K562 (cell line): ENCODE results near the gene KRTAP10-8. TPM values are rescaled to one million over a fixed set of nuclear protein-coding genes. Genes with fewer than 3 reads are reported as not detected.
A peak's percentile ranks its signal among the peaks of the same experiment; 100 is the strongest.
"Not testable (repeated sequence)": the region's sequence is repeated elsewhere in the genome, so short reads cannot be mapped to it uniquely, and the experiment has no call there.

Source experiments
- ATAC-seq: fragments of 200-7000 bp; cut with Tn5 transposase; 3 replicates; pipeline ENCODE4 v1.9.1; 2020; ENCODE audit warnings: moderate library complexity
- BruUV-seq: library from RNA; stranded (reverse); fragments of 400-500 nt; replicated peaks from 2 replicates; lab custom pipeline; 2021; lab: Mats Ljungman, UMichigan
- CTCF ChIA-PET: fragments of 300-600 bp; formaldehyde crosslinking; extraction: SDS; loops from one replicate; lab custom pipeline; 2021; ENCODE audit warnings: low intra/inter-chr PET ratio; lab: Yijun Ruan, JAX
- POLR2A ChIA-PET: fragments of 300-600, 350-650 bp; sonication (Branson Sonifier 250); formaldehyde crosslinking; extraction: SDS; loops from one replicate; lab custom pipeline; 2021; ENCODE audit warnings: antibody characterized with exemption, inconsistent platforms; lab: Yijun Ruan, JAX
- DNase-seq, 4 experiments: peaks; one replicate each; pipeline versions ENCODE4 v3.0.0 to v3.0.0-alpha.2; 2011 to 2018; ENCODE audit warnings: low spot score in 3 of 4, mixed read lengths in 3 of 4; ENCODE audit errors: extremely low read depth in 1 of 4
- FAIRE-seq: peaks from 2 replicates; lab custom pipeline; 2011; peaks lifted over from hg19 to GRCh38; lab: Jason Lieb, UNC
- H2AFZ ChIP-seq: 2 replicates; pipeline ENCODE4 v1.6.0; 2011; ENCODE audit warnings: low read depth, low read length, control low read depth, inconsistent platforms
- H3K27ac ChIP-seq: fragments of 200-600 bp; 3 replicates; pipeline ENCODE4 v1.8.0; 2011; ENCODE audit warnings: low read depth, mild to moderate bottlenecking, control low read depth, inconsistent platforms, low read length, moderate library complexity, mixed read lengths; ENCODE audit errors: extremely low read depth
- H3K27me3 ChIP-seq, 2 experiments: fragments of 300-600 bp in 1 of 2; 2 replicates in 1 of 2; 3 replicates in 1 of 2; pipeline versions ENCODE4 v1.6.0 to v1.8.0; 2011; ENCODE audit warnings: inconsistent platforms in 2 of 2, low read length in 2 of 2, mild to moderate bottlenecking in 1 of 2, mixed read lengths in 1 of 2, moderate library complexity in 1 of 2; ENCODE audit not compliant: control insufficient read depth in 2 of 2, insufficient read depth in 2 of 2
- H3K36me3 ChIP-seq: fragments of 300-600 bp; 3 replicates; pipeline ENCODE4 v1.8.0; 2011; ENCODE audit warnings: mild to moderate bottlenecking, low read length, inconsistent platforms; ENCODE audit not compliant: control insufficient read depth, insufficient read depth
- H3K4me1 ChIP-seq, 2 experiments: fragments of 200-600 bp in 1 of 2; replicated peaks in 1 of 2; 2 replicates in 1 of 2; 3 replicates in 1 of 2; pipeline versions ENCODE4 v1.5.1 to v1.8.0; 2011; ENCODE audit warnings: inconsistent platforms in 2 of 2, low read length in 2 of 2, mild to moderate bottlenecking in 1 of 2, mixed read lengths in 1 of 2, moderate library complexity in 1 of 2; ENCODE audit not compliant: control insufficient read depth in 2 of 2, insufficient read depth in 2 of 2
- H3K4me2 ChIP-seq: 2 replicates; pipeline ENCODE4 v1.6.1; 2011; ENCODE audit warnings: low read length, control low read depth, inconsistent platforms, mixed read lengths; ENCODE audit not compliant: insufficient read depth
- H3K4me3 ChIP-seq: fragments of 200-600 bp; sonication (generic), shearing (Covaris generic); 2 replicates; pipeline ENCODE4 v1.5.1; 2016; ENCODE audit warnings: control low read depth, inconsistent platforms
- H3K79me2 ChIP-seq: fragments of 200-600 bp; 3 replicates; pipeline ENCODE4 v1.8.0; 2011; ENCODE audit warnings: low read length, inconsistent platforms; ENCODE audit not compliant: control insufficient read depth, insufficient read depth
- H3K9ac ChIP-seq, 2 experiments: 2 replicates each; pipeline versions ENCODE4 v1.6.0 to v1.6.1; 2011; ENCODE audit warnings: low read depth in 2 of 2, low read length in 2 of 2, control low read depth in 1 of 2, inconsistent platforms in 1 of 2, mild to moderate bottlenecking in 1 of 2, mixed read lengths in 1 of 2; ENCODE audit not compliant: insufficient read depth in 1 of 2
- H3K9me1 ChIP-seq: one replicate; pipeline ENCODE4 v1.6.0; 2011; ENCODE audit warnings: inconsistent platforms, mild to moderate bottlenecking, low read length, moderate library complexity; ENCODE audit not compliant: control insufficient read depth, insufficient read depth
- H3K9me3 ChIP-seq: replicated peaks from 2 replicates; pipeline ENCODE4 v1.5.1; 2011; ENCODE audit warnings: low read depth, low read length, inconsistent platforms; ENCODE audit not compliant: control insufficient read depth, insufficient read depth
- H4K20me1 ChIP-seq: replicated peaks from 2 replicates; pipeline ENCODE4 v1.6.1; 2011; ENCODE audit warnings: low read length, inconsistent platforms, mixed read lengths; ENCODE audit not compliant: control insufficient read depth, insufficient read depth
- ZKSCAN1 ChIP-seq: fragments of 150-350 bp; IDR thresholded peaks from 2 replicates; pipeline ENCODE4 v1.6.1; 2016; ENCODE audit warnings: low read depth, low read length
- WGBS: fragments of 100-300 bp; shearing (Covaris generic); methylation state at CpG from one replicate; pipeline ENCODE4 v1.1.6; 2016; ENCODE audit warnings: low coverage, mixed read lengths; ENCODE audit not compliant: insufficient coverage; ENCODE audit errors: missing lambda C conversion rate; 5-methylcytosine and 5-hydroxymethylcytosine counted together
- in situ Hi-C: fragments of 300-500 bp; cut with MboI; formaldehyde crosslinking; loops from 4 replicates; pipeline ENCODE4 v1.15.0; 2018; ENCODE audit warnings: inconsistent platforms, mixed read lengths
- intact Hi-C: fragments of 100-400 bp; cut with micrococcal nuclease; formaldehyde crosslinking; loops from 2 replicates; pipeline ENCODE4 v1.14.2; 2022
- polyA plus RNA-seq, 8 experiments: library from polyadenylated mRNA; depleted of rRNA in 4 of 8; stranded (reverse) in 5 of 8; unstranded in 3 of 8; fragments of >200 nt; fragmentation: Nextera tagmentation in 2 of 8; fragmentation: Illumina TruSeq in 1 of 8; extraction: Ambion mirVana in 2 of 8; extraction: Trizol in 1 of 8; gene quantifications; 2 replicates each; pipeline versions ENCODE4 v1.2.1 to v1.2.3, GENCODE V29; 2011 to 2014; ENCODE audit warnings: inconsistent platforms in 1 of 8, missing spikeins in 1 of 8
- total RNA-seq, 7 experiments: library from RNA; depleted of rRNA in 6 of 7; stranded (reverse); fragments of >200 nt in 6 of 7; fragmentation: Illumina TruSeq in 2 of 7; extraction: Trizol in 2 of 7; gene quantifications; 2 replicates each; pipeline versions ENCODE4 v1.2.1 to v1.2.3, GENCODE V29; 2011 to 2021; ENCODE audit warnings: low replicate concordance in 1 of 7

Gene KRTAP10-8
- total and polyA plus RNA-seq, 9 of the 15 experiments (the other 6 are each of a cell fraction or from before 2014, with no cell fraction given) = not detected

DNA sequence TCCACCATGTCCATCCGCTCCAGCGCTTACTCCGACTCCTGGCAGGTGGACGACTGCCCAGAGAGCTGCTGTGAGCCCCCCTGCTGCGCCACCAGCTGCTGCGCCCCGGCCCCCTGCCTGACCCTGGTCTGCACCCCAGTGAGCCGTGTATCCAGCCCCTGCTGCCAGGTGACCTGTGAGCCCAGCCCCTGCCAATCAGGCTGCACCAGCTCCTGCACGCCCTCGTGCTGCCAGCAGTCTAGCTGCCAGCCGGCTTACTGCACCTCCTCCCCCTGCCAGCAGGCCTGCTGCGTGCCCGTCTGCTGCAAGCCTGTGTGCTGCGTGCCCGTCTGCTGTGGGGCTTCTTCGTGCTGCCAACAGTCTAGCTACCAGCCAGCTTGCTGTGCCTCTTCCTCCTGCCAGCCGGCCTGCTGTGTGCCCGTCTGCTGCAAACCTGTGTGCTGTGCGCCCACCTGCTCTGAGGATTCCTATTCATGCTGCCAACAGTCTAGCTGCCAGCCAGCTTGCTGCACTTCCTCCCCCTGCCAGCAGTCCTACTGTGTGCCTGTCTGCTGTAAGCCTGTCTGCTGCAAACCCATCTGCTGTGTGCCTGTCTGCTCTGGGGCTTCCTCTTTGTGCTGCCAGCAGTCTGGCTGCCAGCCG, 15.4 kb downstream of the KRTAP10-8 start:
- H4K20me1 ChIP-seq, H3K79me2 ChIP-seq, H3K9me1 ChIP-seq, CTCF ChIA-PET, H3K4me2 ChIP-seq, ATAC-seq, in situ Hi-C loops, H3K36me3 ChIP-seq, H3K9me3 ChIP-seq, BruUV-seq, POLR2A ChIA-PET, H3K9ac ChIP-seq, H3K4me3 ChIP-seq, DNase-seq, H3K27ac ChIP-seq, H3K4me1 ChIP-seq, intact Hi-C loops, H2AFZ ChIP-seq, H3K27me3 ChIP-seq, FAIRE-seq: not testable (repeated sequence)
- 0 out of 2 replicates have a peak, but pooled peaks have one; percentile 35 for TF ChIP-seq ZKSCAN1
- 3% methylated on average over 20 of the region's 20 CpGs for WGBS

DNA sequence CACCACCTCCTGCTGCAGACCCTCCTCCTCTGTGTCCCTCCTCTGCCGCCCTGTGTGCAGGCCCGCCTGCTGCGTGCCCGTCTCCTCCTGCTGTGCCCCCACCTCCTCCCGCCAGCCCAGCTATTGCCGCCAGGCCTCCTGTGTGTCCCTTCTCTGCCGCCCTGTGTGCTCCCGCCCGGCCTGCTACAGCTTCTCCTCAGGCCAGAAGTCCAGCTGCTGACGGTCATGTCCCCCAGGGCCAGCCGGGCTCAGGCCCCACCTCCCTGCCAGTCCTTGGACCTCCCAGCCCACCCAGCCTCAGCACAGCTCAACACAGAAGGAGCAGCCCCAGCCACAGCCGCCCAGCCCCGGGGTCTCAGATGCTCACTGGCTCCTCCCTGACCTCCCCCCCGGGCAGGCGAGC, 16.0 kb downstream of the KRTAP10-8 start:
- H3K27me3 ChIP-seq, H3K9ac ChIP-seq, H3K36me3 ChIP-seq, H3K4me1 ChIP-seq, H2AFZ ChIP-seq, intact Hi-C loops, H3K27ac ChIP-seq, H3K9me3 ChIP-seq, FAIRE-seq, H3K4me3 ChIP-seq, H3K9me1 ChIP-seq, BruUV-seq, H3K79me2 ChIP-seq, POLR2A ChIA-PET, H3K4me2 ChIP-seq, H4K20me1 ChIP-seq, DNase-seq, CTCF ChIA-PET, in situ Hi-C loops, ATAC-seq: not testable (repeated sequence)
- 0% methylated on average over 8 of the region's 15 CpGs for WGBS
- 0 out of 2 replicates have a peak, but pooled peaks have one; percentile 0 for TF ChIP-seq ZKSCAN1
